AG09319 (cell line): ENCODE measurements around the gene TMEM202.
"Not testable (repeated sequence)": the region's sequence is repeated elsewhere in the genome, so short reads cannot be mapped to it uniquely, and the experiment has no call there.

ENCODE experiments used
- DNase-seq: peaks from one replicate; pipeline ENCODE4 v3.0.0-alpha.2; 2010; ENCODE audit warnings: low read depth; ENCODE audit errors: extremely low read depth
- TF ChIP-seq, protein P1 (sequence below): IDR thresholded peaks from 2 replicates; pipeline ENCODE4 v1.5.1; 2011; ENCODE audit warnings: low read depth, mild to moderate bottlenecking, inconsistent platforms, low read length, moderate library complexity

TMEM202 gene

DNA sequence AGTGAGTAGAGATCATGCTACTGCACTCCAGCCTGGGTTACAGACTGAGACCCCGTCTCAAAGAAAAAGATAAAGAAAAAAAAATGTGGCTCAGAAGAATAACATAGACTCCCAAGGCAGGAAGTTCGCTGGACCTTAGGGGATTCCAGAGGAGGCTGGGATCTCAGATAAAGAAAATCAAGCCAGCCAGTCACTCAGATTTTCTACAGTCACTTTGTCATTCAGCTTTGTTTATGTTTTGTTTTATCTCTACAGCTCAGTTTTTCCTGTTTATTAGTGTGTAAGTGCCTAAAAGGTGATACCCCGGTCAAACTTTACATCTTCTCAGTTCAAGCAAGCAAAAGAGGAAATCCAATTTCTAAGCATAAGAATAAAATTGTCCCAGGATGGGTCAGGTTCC is 6.3 kb downstream of the TMEM202 start:
- TF ChIP-seq, protein P1, sequence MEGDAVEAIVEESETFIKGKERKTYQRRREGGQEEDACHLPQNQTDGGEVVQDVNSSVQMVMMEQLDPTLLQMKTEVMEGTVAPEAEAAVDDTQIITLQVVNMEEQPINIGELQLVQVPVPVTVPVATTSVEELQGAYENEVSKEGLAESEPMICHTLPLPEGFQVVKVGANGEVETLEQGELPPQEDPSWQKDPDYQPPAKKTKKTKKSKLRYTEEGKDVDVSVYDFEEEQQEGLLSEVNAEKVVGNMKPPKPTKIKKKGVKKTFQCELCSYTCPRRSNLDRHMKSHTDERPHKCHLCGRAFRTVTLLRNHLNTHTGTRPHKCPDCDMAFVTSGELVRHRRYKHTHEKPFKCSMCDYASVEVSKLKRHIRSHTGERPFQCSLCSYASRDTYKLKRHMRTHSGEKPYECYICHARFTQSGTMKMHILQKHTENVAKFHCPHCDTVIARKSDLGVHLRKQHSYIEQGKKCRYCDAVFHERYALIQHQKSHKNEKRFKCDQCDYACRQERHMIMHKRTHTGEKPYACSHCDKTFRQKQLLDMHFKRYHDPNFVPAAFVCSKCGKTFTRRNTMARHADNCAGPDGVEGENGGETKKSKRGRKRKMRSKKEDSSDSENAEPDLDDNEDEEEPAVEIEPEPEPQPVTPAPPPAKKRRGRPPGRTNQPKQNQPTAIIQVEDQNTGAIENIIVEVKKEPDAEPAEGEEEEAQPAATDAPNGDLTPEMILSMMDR = no peak
- no peak for DNase-seq

DNA sequence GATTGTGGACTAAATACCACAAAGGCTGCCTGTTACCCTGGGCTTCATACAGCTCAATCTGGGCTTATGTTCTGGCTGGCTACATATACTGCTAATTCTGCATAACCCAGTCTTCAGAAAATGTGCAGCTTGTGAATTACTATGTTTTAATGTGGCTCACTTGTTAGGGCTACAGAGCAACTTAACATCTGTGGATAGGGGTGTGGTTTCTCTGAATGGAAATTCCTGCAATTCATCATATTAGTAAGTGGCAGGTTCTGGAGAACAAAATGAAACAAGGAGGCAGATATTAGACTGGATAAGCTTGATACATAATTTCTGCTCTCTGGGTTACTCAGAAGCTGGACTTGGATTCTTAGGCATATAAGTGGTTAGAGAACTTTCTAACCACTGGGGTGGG is 6.7 kb downstream of the TMEM202 start:
- DNase-seq = no peak
- TF ChIP-seq, protein P1 = no peak

DNA sequence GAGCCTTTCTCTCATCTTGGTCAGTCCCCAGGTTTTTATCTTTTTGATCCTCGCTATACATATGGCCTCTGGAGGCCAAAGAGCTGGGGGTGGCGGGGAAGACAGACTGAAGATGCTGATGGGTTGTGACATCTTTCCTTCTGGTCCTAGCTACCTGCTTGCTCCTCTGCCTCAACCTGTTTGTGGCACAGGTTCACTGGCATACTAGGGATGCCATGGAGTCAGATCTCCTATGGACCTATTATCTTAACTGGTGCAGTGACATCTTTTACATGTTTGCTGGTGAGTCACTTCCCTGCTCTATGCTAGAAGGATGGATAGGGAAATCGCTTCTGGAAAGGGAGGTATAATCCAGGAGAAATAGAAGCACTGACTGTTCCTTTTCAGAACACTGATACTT is 8.8 kb downstream of the TMEM202 start:
- TF ChIP-seq, protein P1 = no peak
- DNase-seq = no peak

DNA sequence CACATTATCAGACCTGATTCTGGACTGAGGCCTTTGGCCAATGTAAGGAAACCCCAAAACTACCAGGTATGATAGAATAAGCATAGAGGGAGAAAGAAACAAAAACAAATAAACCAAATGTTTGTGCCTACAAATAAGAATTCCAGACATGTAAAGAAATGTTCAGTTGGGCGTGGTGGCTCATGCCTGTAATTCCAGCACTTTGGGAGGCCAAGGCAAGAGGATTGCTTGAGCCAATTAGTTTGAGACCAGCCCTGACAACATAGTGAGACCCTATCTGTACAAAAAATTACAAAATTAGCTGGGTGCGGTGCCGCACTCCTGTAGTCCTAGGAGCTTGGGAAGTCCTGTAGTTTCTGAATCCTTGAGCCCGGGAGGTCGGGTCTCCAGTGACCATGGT is 13.0 kb downstream of the TMEM202 start:
- no peak for DNase-seq
- TF ChIP-seq, protein P1 = no peak

DNA sequence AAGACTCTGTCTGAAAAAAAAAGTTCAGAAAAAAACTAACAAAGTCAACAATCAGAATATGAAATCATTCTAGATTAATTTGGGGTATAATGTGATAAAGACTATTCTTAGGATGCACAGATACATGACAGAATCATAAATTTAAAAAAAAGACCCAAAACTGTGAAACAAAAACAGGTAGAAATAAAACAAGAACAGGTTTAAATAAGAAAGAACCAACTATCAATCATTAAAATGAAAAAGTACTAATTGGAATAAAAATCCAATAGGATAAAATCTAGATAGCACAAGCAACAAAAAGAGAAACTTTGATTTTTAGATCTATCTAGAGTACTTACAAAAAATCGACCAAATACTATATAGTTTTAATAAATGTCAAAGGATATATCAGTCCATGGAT is 13.4 kb downstream of the TMEM202 start:
- TF ChIP-seq, protein P1 = no peak
- no peak for DNase-seq

DNA sequence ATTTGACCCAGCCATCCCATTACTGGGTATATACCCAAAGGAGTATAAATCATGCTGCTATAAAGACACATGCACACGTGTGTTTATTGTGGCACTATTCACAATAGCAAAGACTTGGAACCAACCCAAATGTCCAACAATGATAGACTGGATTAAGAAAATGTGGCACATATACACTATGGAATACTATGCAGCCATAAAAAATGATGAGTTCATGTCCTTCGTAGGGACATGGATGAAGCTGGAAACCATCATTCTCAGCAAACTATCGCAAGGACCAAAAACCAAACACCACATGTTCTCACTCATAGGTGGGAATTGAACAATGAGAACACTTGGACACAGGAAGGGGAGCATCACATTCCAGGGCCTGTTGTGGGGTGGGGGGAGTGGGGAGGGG is 15.2 kb downstream of the TMEM202 start:
- DNase-seq = not testable (repeated sequence)

DNA sequence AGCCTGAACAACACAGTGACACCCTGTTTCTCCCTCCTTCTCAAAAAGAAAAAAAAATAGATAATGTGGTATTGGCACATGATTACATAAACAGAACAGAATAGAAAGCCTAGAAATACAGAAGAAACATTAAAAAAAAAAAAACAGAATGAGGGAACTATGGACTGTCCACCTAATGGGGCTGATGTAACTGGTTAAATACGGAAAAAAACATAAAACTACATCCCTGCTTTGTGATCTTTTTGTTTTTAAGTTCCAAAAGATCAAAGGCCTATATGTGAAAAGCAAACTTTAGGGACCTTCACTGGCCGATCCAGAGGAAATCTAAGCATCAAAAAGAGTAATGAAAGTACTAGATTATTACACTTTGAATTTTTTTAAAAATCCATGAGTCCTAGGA is 17.2 kb downstream of the TMEM202 start:
- TF ChIP-seq, protein P1 = no peak
- DNase-seq = no peak

DNA sequence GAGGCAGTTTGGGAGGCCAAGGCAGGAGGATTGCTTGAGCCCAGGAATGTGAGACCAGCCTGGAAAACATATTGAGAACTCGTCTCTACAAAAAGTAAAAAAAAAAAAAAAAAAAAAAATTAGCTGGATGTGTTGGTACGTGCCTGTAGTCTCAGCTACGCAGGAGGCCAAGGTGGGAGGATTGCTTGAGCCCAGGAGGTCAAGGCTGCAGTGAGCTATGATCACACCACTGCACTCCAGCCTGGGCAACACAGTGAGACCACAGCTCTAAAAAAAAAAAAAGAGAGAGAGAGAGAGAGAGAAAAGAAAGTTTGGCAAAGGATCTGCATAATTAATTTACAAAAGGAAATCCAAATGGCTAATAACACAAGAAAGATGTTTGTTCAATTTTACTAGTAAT is 21.7 kb downstream of the TMEM202 start:
- not testable (repeated sequence) for DNase-seq

DNA sequence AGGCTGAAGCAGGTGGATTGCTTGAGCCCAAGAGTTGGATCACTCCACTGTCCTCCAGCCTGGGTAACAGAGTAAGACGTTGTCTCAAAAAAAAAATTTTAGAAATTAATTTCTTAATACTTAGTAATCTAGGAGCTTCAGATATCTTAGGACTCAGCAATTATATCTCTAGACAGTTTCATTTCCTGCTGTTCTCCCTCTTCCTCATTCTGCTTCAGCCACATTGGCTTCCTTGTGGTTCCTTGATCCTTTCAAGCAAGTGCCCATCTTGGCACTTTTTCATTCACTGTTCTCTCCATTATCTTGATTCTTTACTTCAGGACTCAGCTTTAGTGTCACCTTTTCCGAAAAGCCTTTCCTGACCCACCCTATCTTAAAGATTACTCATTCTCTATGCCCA is 22.5 kb downstream of the TMEM202 start:
- DNase-seq = no peak
- TF ChIP-seq, protein P1 = no peak
